HL-60/S4 (cell line): ENCODE measurements around the gene ADTRP.

ENCODE experiments used
- in situ Hi-C: fragments of 300-500 bp; cut with MboI; formaldehyde crosslinking; loops from 2 replicates; pipeline ENCODE4 v1.14.3; 2022; ENCODE audit warnings: low sequenced_read_pairs

The ADTRP gene

DNA sequence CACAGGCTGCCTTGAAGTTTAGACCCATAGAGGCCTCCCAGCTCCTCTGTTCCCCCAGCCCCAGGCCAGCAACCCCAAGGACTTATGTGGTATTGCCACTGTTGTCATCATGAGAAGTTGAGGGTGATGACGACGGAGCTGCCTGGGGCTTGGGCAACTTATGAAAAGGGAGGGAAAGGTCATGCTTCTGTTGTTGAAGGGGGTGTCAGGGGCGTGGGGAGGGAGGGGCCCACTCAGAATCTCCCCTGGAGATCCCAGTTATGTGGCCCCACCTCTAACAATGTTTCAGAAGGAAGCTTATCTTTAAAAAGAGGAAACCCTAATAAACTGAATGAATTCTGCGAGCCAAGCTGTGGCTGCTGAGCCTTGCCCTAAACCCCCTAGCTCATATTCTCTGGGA, 4.2 kb downstream of the ADTRP start:
- in situ Hi-C loops = no loop called here

DNA sequence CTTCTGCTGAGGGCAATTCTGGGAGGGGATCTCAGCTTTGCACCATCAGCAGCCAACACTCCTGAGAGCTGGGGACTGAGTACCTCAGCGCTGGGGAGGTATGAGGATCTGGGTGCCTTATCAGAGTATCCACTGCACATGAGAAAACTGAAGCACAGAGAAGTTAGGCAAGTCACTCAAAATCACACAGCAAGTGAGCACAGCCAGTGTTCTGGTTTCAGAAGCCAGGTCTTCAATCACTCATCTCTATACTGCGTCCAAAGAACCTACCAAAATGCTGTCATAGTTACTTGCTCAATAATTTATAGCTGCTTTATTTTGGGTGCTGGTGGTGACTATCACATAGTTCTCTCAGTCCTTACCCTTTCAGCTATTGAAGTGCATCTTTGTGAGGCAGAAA, 5.0 kb downstream of the ADTRP start:
- in situ Hi-C loops = no loop called here

DNA sequence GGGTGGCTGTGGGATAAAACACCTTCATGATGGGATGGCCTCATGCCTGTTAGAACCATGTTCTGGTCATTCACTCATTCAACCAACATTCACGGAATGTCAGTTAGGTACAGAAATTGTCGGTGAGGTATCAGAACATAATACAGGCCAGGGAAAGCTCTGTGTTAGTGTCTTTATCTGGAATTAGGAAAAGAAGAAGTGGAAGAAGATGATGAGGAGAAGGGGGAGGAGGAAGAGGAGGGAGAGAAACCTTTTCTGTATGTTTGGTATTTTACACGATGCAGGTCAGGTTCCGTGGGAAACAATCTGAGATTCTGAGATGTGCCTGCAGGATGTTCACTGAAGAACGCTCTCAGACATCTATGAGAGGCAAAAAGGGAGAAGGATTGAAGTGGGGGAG, 5.6 kb downstream of the ADTRP start:
- in situ Hi-C loops = no loop called here

DNA sequence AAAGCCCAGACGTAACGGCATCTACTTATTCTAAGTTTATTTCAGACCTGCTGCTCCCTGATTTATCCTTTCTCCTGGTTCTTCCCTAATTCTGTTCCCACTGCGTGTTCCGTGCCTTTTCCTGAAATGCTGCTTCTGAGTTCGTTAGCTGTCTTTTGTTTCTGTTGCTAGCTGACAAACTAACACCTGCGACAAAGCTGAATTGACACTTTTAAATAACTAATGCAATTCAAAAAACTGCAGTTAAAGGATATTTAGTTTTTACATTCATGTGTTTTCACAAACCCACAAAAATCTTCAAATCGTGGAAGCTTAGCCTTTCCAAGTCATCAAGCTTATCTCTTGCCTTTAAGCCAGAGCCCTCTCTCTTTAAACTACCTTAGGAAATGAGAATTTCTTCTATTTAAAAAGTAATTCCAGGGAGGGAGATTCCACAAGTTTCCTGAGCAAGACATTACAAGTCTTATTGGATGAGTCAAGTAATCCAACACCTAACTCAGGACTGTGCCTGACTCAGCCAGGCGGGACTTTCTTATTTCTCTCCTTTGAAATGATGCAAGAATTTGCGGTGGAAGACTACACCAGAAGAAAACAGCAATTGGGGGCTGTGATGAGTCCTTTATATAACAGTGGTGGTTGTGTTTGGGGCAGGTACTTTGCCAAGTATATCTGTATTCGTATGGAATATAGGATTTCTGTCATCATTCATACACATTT, 6.3 kb downstream of the ADTRP start:
- in situ Hi-C loops = no loop called here

DNA sequence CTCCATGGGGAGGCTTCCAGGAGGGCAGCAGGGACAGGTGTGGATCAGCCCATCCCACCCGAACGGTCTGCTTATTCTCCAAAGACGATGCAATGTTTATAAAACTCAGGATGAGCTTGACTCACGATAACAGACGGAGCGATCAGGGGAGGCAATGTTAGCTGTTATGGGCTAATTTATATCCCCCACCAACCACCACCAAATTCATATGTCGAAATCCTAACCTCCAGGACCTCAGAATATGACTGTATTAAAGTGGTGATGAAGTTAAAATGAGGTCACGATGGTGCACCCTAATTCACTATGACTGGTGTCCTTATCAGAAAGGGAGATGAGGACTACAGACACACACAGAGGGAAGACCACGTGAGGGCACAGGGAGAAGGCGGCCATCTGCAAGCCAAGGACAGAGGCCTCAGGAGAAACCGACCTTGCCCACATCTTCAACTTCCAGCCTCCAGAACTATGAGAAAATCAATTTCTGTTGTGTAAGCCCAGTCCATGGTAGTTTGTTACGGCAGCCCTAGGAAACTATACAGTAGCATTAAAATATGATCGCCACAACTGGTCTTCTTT, 7.0 kb downstream of the ADTRP start:
- in situ Hi-C loops = no loop called here

DNA sequence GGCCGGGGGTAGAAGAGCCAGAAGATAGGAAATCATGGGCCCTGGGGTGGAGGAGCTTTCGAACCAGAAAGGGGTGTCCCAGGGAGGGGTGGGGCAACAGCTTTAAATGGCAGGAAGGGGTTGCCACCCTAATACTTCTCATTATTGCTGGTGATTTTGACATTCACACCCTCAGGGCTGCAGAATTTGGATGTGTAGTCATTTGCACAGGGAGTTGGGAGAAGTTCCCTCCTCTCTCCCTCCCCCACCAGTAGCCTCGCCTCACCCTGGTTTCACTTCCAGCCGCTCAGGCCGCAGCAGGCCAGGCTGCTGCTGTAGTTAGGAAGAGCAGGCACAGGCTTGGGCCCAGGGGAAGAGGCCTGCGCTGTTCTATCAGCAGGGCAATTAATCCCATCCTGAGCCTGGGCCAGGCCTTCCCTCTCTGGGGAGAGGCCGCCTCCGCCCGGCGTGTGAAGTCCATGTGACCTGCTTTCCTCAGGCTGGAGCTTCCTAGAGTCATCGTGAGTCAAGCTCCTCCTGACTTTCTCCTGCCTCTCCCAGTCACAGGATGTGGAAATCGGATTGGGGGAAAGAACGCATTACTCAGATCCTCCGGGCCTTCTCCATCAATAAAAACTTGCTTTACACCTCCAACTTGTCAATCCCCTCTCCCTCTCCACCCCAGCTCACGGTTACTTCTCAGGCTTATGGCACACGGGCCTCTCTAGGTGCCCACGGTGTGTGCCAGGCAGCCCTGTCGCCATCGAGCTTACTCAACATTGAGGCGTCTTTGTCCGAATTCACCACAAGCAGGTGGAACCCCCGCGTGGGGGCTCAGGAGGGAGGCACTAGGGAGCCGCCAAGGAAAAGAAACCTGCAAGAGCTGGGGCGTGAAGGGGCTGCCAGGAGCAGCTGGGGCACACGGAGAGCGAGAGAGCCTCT, 7.8 kb downstream of the ADTRP start:
- in situ Hi-C loops = no loop called here

DNA sequence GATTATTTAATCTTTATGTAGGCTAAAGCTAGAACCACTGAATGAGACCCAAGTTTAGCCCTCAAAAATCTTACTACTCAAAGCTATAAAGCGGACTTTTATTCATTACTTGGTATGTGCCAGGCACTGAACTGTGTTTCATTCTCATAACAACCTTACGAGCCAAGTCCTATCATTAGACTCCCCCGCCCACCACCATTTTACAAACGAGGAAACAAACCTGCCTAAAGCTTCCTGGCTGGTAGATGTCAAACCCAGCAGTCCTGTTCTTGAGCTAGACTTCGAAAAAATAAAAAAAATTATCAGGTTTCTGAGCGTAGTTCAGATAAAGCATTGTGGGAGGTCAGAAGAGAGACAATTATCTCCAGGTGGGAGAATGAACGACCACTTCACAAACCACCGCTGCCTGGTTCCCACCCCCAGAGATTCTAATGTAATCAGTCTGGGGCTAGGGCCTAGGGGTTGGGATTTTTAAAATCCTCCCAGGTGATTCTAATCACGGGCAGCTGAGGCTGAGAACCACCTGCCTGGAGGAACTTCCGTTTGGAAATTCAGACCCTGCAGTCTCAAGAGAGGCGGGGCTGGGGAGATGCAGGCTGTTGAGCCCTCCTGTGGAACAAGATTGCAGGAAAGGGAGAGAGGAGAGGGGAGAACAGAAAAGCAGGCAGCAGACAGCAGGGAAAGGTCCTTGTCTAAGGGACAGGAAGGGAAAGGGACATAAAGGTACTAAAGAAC, 8.6 kb downstream of the ADTRP start:
- in situ Hi-C loops = no loop called here

DNA sequence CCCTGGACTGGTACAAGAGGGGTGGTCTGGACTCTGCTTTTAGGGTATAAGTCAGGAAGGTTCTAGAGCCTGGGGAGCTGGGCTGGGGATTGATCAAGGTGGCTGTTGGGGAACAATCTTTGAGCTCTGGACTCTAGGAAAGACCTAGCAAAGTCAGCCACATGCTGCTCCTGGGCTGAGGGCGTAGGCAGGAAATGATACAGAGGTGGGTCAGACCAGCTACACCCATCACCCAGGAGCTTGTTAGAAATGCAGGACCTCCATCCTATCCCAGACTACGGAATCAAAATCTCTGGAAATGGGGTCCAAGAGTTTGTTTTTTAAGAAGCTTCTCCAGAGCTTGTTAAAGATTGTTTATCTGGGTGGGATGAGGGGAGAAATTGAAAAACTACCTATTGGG, 9.4 kb downstream of the ADTRP start:
- in situ Hi-C loops = no loop called here

DNA sequence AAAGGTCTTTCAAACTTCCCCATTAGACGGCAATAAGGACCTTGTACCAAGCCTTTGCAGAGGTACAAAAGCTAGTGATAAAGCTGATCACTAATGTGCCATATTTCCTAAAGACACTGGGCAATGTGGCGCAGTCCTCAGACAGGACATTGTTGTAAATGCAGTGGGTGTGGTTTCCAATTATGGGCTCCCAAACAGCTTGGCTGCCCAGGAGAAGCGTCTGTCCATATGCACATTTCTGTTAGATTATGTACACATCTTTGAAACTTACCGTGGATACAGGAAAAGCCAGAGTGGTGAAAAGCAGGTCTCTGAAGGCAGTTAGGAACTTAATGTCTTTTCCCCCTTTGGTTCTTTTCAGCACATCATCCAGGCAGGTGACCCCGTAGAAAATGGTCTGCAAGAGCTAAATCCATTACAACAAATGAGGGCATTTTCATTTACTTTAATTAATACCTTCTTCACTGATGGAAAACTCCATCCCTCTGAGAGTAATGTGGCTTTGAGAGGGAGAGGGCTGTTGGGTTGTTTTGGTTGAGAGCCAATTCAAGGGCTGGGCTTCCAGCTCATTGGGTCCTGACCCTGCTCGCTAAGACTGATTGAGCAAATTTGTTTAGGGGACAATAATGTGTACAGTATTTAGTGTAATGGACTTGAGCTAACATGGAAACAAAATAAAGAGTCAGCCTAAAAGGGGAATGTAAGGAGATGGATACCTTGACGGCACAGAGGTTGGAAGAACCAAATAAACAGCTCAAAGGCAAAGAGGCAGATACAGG, 10.4 kb downstream of the ADTRP start:
- in situ Hi-C loops = no loop called here

DNA sequence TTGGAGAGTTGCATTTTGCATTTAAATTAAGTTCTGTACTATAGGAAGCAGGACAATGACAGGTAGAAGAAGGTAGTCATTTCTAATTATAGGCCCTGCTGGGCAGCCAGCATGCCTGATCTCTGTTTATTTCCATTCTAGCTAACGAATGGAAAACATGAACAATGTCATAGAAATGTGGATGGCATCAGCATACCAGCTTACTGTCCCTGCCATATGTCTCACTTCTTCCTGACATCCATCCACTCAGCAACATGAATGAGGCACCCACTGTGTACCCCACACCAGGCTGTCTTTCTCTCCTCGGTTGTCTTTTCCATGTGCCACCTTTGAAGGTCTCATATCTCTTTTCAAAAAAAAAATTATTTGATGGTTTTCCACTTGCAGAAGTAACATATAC, 11.1 kb downstream of the ADTRP start:
- in situ Hi-C loops = no loop called here

DNA sequence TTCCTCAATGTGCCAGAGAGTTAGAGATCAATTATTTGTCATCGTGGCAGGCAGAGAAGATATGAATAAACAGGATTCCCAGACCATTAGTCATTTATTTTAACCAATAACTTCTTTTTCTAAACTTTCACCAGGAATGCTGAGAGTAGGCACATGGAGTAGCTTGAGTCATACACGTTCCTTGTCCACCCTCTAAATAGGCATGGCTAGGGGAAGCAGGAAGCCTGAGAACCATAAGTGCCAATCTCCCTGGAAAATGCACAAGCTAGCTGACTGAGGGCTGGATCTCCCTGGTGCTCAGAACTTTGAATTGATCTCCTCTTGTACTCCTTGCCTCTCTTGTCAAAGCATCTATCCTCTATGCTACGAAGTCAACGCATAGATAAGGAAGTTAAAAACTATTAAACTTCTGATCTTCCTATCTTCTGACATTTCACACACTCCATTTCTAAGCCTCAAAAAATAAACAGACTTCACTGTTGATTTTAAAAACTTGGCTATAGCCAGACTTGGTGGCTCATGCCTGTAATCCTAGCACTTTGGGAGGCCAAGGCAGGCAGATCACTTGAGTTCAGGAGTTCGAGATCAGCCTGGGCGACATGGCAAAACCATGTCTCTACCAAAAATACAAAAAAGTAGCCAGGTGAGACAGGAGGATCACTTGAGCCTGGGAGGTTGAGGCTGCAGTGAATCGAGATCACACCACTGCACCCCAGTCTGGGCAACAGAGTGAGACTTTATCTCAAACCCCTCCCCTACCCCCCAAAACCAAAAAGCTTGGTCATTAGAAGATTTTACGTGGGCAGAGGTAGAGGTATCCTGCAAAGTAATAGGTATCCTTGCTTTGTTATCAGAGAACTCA, 11.8 kb downstream of the ADTRP start:
- in situ Hi-C loops = no loop called here

DNA sequence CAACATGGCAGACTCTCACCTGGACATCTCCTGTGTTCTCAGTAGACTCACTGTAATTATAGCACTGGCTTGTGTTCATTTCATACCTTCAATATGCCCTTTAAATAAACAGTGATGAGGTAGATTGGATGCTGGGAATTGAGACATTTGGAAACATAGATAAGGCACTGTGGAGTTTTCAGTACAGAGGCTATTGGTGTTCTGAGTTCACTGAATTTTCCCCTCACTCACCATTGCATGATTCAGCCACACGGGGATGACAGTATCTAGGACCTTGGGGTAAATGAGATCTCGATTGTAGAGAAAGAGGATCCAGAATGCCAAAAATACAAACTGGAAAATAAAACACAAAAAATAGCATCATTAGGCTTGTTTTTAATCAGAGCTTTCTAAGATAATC, 12.6 kb downstream of the ADTRP start:
- in situ Hi-C loops = no loop called here

DNA sequence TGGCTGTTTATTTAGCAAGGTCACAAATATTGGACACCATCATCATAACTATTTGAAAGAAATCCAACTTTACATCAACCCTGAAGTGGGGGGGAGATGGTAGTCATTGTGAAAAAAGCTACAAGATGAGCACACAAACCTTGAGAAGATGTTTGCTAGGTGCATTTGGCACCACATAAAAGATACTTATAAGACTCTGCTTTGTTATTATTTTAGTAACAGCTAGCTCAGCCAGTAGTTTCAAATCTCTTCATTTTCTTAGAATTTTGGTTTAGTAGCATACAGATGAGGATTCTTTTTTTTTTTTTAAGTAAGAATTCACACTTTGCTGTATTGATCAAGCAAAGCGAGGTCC, 14.4 kb downstream of the ADTRP start:
- in situ Hi-C loops = no loop called here

DNA sequence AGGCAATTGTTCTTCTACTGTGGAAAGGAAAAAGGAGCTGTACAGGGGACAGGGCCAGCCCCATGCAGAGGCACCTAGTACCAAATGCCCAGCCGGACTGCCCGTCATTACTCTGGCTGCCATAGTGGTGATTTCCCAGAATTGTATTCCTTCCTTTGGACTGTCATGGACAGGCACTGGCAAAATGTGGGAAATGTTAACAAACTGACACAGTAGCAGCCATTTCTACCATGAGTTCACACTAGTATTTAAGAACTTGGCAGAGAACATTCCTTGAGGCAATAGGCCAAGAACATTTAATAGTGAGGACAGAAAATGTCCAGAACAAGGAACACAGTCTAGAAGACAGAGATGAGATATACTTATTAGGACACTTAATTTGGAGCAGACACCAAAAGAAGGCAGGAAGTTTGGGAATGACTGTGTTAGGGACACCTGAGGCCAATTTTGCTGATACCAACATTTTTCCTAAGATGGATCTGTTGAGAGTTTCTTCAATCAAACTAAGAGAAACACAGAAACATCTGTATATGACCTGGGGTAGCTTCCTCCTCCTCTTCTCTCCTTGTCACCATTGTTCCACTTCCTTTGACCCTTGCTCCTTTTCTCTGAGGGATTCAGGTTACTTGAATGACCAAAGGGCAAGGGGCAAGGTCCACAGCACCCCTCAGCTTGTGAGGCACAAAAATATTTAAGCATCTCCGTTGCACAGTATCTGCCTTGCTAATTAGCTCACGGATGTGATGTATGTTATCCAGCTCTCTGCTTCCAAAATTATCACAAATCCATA, 14.9 kb downstream of the ADTRP start:
- in situ Hi-C loops = no loop called here

DNA sequence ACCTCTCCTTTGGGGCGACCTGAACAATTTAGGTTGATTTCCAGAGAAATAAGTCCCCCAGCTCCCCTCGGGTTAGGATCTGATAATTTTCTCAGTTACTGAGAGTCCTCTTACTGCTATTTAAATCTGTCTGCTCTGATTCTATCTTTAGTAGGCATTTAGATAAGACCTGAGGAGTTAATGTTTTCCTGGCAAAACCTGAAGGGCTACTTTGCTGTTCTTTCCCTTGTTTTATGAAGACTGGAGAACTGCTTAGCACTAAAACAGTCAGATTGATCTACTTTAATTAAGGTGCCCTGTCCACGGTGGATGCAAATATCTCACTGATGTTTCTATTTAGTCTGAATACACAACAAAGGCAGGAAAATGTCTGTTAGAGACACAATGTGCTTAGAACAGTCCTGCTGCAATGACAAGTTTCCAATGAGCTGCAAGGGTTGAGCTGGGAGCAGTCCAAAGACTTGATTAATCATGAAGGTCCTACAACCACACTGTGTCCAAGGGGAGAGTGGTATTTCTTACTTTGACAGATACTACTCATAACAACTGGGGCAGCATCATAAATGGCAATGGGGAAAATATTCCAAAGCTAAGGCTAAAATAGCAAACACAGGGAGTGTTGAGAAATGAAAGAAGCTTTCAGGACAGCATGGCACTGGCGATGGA, 15.7 kb downstream of the ADTRP start:
- in situ Hi-C loops = no loop called here

DNA sequence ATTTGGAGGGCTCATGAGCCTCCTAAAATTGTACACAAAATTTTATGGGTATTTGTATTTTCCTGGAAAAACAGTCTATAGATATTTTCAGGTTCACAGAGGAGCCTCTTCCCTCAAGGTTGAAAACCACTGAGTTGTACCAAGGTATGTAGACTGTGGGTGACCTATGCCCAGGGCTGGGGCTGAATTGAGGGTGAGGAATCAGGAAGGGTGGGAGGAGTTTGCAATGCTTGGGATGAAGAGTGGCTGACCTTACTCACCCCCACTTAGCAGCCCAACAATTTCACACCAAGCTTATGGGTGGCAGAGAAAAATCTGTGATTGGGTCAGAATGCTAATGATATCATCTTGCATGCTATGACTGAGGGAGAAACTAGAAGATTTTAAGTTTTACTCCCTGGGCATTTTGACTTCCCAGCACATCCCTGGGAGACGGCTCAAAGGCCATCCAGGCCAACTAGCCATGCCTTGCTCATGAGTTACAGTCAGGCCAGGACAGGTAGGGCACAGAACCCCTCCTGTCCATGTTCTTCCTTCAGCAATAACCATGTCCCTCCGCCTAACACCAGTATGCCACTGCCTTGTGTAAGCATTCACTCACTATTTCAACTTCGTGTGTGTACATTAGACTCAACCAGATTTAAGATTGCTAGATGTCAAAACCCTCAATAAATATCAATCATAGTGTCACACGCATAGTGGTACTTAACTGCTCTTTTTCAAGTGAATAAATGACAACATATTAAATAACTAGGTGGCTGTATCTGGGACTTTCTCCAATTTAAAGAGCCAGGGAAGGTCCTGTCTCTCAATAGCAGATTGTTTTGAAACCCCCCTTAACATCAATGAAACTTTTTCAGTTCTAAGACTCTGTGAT, 16.6 kb downstream of the ADTRP start:
- in situ Hi-C loops = no loop called here

DNA sequence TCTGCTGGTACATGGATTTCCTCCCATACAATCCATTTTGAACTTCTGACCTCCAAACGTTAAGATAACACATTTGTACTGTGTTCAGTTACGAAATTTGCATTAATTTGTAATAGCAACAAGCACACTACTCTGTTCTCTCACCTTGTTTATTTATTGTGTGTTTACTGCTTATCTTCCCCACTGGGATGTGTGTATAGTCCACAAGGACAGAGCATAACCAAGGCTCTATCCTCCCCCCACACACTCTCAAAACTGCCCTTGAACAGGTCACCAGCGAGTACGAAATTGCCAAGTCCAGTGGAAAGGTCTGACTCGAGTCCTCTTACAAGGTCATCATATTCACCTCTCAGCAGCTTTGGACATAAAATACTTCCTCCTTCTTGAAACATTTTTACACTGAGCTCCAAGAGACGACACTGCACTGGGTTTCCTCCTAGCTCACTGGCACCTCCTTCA, 18.6 kb downstream of the ADTRP start:
- in situ Hi-C loops = no loop called here
